Measurements from ENCODE around the gene SCGB3A1. TPM values are rescaled to one million over a fixed set of nuclear protein-coding genes. Genes with fewer than 3 reads are reported as not detected.

Gene SCGB3A1
- total and polyA plus RNA-seq, 7 donors, result 0.46 TPM; not detected in 6

GRCh38 chr5:180623411-180623834 lies 32.1 kb upstream of the SCGB3A1 start:
- ATAC-seq (no peak), DNase-seq (no peak)
- TF ChIP-seq, protein P1, sequence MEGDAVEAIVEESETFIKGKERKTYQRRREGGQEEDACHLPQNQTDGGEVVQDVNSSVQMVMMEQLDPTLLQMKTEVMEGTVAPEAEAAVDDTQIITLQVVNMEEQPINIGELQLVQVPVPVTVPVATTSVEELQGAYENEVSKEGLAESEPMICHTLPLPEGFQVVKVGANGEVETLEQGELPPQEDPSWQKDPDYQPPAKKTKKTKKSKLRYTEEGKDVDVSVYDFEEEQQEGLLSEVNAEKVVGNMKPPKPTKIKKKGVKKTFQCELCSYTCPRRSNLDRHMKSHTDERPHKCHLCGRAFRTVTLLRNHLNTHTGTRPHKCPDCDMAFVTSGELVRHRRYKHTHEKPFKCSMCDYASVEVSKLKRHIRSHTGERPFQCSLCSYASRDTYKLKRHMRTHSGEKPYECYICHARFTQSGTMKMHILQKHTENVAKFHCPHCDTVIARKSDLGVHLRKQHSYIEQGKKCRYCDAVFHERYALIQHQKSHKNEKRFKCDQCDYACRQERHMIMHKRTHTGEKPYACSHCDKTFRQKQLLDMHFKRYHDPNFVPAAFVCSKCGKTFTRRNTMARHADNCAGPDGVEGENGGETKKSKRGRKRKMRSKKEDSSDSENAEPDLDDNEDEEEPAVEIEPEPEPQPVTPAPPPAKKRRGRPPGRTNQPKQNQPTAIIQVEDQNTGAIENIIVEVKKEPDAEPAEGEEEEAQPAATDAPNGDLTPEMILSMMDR (IDR thresholded peaks at IDR 0.05), result no peak

GRCh38 chr5:180622910-180623309 lies 31.6 kb upstream of the SCGB3A1 start:
- TF ChIP-seq, protein P1 (IDR thresholded peaks at IDR 0.05), result no peak
- Histone ChIP-seq H3K27me3 (ENCODE audit: insufficient read depth in 3 of 3, low read length in 2 of 3) (peaks cover 0 to 17% (median 11%) of the 10 kb centered on the region in 3 donors), H3K27ac (no peak overlapping the region), H3K4me3 (no peak overlapping the region), H3K36me3 (ENCODE audit: insufficient read depth in 1 of 2, low read depth in 1 of 2) (no peaks in the 10 kb centered on the region), H3K4me1 (no peaks in the 10 kb centered on the region), H3K9me3 (no peaks in the 10 kb centered on the region)
- ATAC-seq, result no peak
- intact Hi-C loops (cut with DNase I), result no loop called here
- no peak for DNase-seq
- 77 to 83% (median 81%) methylated on average over 6 of the region's 6 CpGs for WGBS, 3 donors

More at GRCh38 chr5:180623411-180623834, 32.1 kb upstream of the SCGB3A1 start:
- H3K9me3 ChIP-seq, result no peaks in the 10 kb centered on the region
- H3K27me3 ChIP-seq (ENCODE audit: insufficient read depth in 3 of 3, low read length in 2 of 3), result peaks cover 0 to 17% (median 11%) of the 10 kb centered on the region in 3 donors
- no peak overlapping the region for H3K4me3 ChIP-seq
- H3K4me1 ChIP-seq, result no peaks in the 10 kb centered on the region
- no peak overlapping the region for H3K27ac ChIP-seq
- WGBS, 3 donors, result 72 to 77% (median 72%) methylated on average over 10 of the region's 10 CpGs
- no peaks in the 10 kb centered on the region for H3K36me3 ChIP-seq (ENCODE audit: insufficient read depth in 1 of 2, low read depth in 1 of 2)
- intact Hi-C loops (cut with DNase I), result no loop called here

DNA sequence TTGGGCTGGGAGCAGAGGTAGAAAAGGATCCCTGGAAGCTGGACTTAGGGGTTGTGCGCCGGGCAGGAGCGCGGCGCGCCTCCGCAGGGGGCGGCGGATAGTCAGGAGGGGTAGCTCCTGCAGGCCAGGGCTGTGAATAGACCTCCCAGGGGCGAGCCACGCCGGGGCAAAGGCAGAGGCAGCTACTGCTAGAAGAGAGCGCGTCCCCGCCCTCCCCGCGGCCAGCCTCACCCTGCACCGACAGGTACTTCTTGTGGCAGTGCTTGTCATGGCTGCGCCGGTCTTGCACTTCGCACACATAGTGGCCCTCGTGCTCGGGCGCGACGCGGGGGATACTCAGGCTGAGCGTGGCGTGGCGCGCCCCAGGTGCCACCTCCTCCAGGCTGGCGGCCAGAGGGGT lies 30.0 kb upstream of the SCGB3A1 start:
- DNase-seq (no peak), ATAC-seq (no peak)
- H3K9me3 ChIP-seq, result no peaks in the 10 kb centered on the region
- H3K36me3 ChIP-seq (ENCODE audit: insufficient read depth in 1 of 2, low read depth in 1 of 2), result no peaks in the 10 kb centered on the region
- WGBS, 3 donors, result 71 to 85% (median 82%) methylated on average over 20 to 32 of the region's 32 CpGs
- H3K27ac ChIP-seq, result no peak overlapping the region
- TF ChIP-seq, protein P1 (IDR thresholded peaks at IDR 0.05), result no peak
- intact Hi-C loops (cut with DNase I), result no loop called here
- H3K4me3 ChIP-seq, result no peak overlapping the region
- H3K4me1 ChIP-seq, result no peaks in the 10 kb centered on the region
- H3K27me3 ChIP-seq (ENCODE audit: insufficient read depth in 3 of 3, low read length in 2 of 3), result peaks cover 0 to 17% (median 11%) of the 10 kb centered on the region in 3 donors

GRCh38 chr5:180620014-180620413 lies 28.7 kb upstream of the SCGB3A1 start:
- Histone ChIP-seq H3K4me3 (no peak overlapping the region), H3K27me3 (ENCODE audit: insufficient read depth in 3 of 3, low read length in 2 of 3) (peaks cover 0 to 12% (median 9%) of the 10 kb centered on the region in 3 donors), H3K36me3 (ENCODE audit: insufficient read depth in 1 of 2, low read depth in 1 of 2) (no peaks in the 10 kb centered on the region), H3K9me3 (no peaks in the 10 kb centered on the region), H3K27ac (no peak overlapping the region), H3K4me1 (no peaks in the 10 kb centered on the region)
- 88% methylated on average over 14 of the region's 14 CpGs for WGBS, 3 donors
- intact Hi-C loops (cut with DNase I), result no loop called here
- no peak for DNase-seq
- no peak for ATAC-seq
- TF ChIP-seq, protein P1 (IDR thresholded peaks at IDR 0.05), result no peak

GRCh38 chr5:180619563-180619915 lies 28.2 kb upstream of the SCGB3A1 start:
- H3K4me3 ChIP-seq, result no peak overlapping the region
- peaks cover 0 to 12% (median 9%) of the 10 kb centered on the region in 3 donors for H3K27me3 ChIP-seq (ENCODE audit: insufficient read depth in 3 of 3, low read length in 2 of 3)
- TF ChIP-seq, protein P1 (IDR thresholded peaks at IDR 0.05), result no peak
- no peaks in the 10 kb centered on the region for H3K4me1 ChIP-seq
- intact Hi-C loops (cut with DNase I), result no loop called here
- WGBS, 3 donors, result 69 to 79% (median 73%) methylated on average over 22 of the region's 22 CpGs
- no peak for DNase-seq
- ATAC-seq, result no peak
- no peaks in the 10 kb centered on the region for H3K9me3 ChIP-seq
- no peaks in the 10 kb centered on the region for H3K36me3 ChIP-seq (ENCODE audit: insufficient read depth in 1 of 2, low read depth in 1 of 2)
- no peak overlapping the region for H3K27ac ChIP-seq
